GM18868 (cell line): ENCODE measurements around the gene BCAS3.

Experiments
- ATAC-seq: cut with Tn5 transposase; IDR thresholded peaks from one replicate; pipeline ENCODE4 v1.9.1; 2021; ENCODE audit warnings: mild to moderate bottlenecking, moderate library complexity; ENCODE audit not compliant: unreplicated experiment

The BCAS3 gene

GRCh38 chr17:61054436-61054835, 376.8 kb downstream of the BCAS3 start:
- ATAC-seq: no peak

GRCh38 chr17:61057257-61057656, 379.6 kb downstream of the BCAS3 start:
- ATAC-seq: no peak

- ATAC-seq: no peak
Observed at GRCh38 chr17:61058066-61058465, 380.4 kb downstream of the BCAS3 start.

- no peak for ATAC-seq
Observed at GRCh38 chr17:61063528-61063927, 385.9 kb downstream of the BCAS3 start.

- no peak for ATAC-seq
Observed at GRCh38 chr17:61064087-61064951, 386.7 kb downstream of the BCAS3 start.

- ATAC-seq: no peak
Observed at GRCh38 chr17:61065263-61065773, 387.7 kb downstream of the BCAS3 start.

- no peak for ATAC-seq
Observed at GRCh38 chr17:61066062-61066461, 388.4 kb downstream of the BCAS3 start.

- ATAC-seq: no peak
Observed at GRCh38 chr17:61070649-61071048, 393.0 kb downstream of the BCAS3 start.

GRCh38 chr17:61072648-61073047, 395.0 kb downstream of the BCAS3 start:
- ATAC-seq: no peak

- no peak for ATAC-seq
Observed at GRCh38 chr17:61073131-61073530, 395.5 kb downstream of the BCAS3 start.

- ATAC-seq: no peak
Observed at GRCh38 chr17:61073799-61074513, 396.3 kb downstream of the BCAS3 start.

- ATAC-seq: no peak
Observed at GRCh38 chr17:61075988-61076387, 398.3 kb downstream of the BCAS3 start.

GRCh38 chr17:61076621-61077031, 399.0 kb downstream of the BCAS3 start:
- no peak for ATAC-seq

- no peak for ATAC-seq
Observed at GRCh38 chr17:61081959-61082358, 404.3 kb downstream of the BCAS3 start.

GRCh38 chr17:61084260-61084659, 406.6 kb downstream of the BCAS3 start:
- ATAC-seq: no peak

- no peak for ATAC-seq
Observed at GRCh38 chr17:61087024-61087423, 409.4 kb downstream of the BCAS3 start.

- no peak for ATAC-seq
Observed at GRCh38 chr17:61088556-61088955, 410.9 kb downstream of the BCAS3 start.

GRCh38 chr17:61091096-61091495, 413.4 kb downstream of the BCAS3 start:
- ATAC-seq: no peak

- ATAC-seq: no peak
Observed at GRCh38 chr17:61097781-61098180, 420.1 kb downstream of the BCAS3 start.

- no peak for ATAC-seq
Observed at GRCh38 chr17:61106354-61106753, 428.7 kb downstream of the BCAS3 start.

- ATAC-seq: no peak
Observed at GRCh38 chr17:61116577-61116976, 438.9 kb downstream of the BCAS3 start.

- ATAC-seq: no peak
Observed at GRCh38 chr17:61117983-61118382, 440.3 kb downstream of the BCAS3 start.
